Mesenchymal stem cell (in vitro differentiated cells and primary cell): ENCODE data around the gene DEPP1.
A peak's percentile ranks its signal among the peaks of the same experiment; 100 is the strongest.

Experiments used
- DNase-seq: peaks from one replicate; pipeline ENCODE4 v3.0.0-alpha.2; 2013
- H2AFZ ChIP-seq: one replicate; pipeline ENCODE4 v1.6.1; 2013; ENCODE audit warnings: low read depth, mild to moderate bottlenecking, control low read depth, inconsistent platforms, low read length, moderate library complexity
- H2AK5ac ChIP-seq: 2 replicates; pipeline ENCODE4 v1.6.1; 2013; ENCODE audit warnings: low read length, moderate library complexity, mild to moderate bottlenecking, inconsistent platforms; ENCODE audit not compliant: severe bottlenecking
- H2BK120ac ChIP-seq: one replicate; pipeline ENCODE4 v1.6.1; 2013; ENCODE audit warnings: low read depth, mild to moderate bottlenecking, inconsistent platforms, low read length, moderate library complexity
- H2BK12ac ChIP-seq, 2 experiments: one replicate each; pipeline ENCODE4 v1.6.1; 2013; ENCODE audit warnings: inconsistent platforms in 2 of 2, low read length in 2 of 2, mild to moderate bottlenecking in 2 of 2, moderate library complexity in 2 of 2, control low read depth in 1 of 2
- H2BK15ac ChIP-seq: one replicate; pipeline ENCODE4 v1.6.1; 2013; ENCODE audit warnings: mild to moderate bottlenecking, low read depth, inconsistent platforms; ENCODE audit not compliant: poor library complexity, severe bottlenecking
- H2BK5ac ChIP-seq: 2 replicates; pipeline ENCODE4 v1.6.1; 2013; ENCODE audit warnings: low read depth, mild to moderate bottlenecking, low read length, control low read depth, inconsistent platforms; ENCODE audit not compliant: poor library complexity, severe bottlenecking
- H3K14ac ChIP-seq, 2 experiments: one replicate each; pipeline ENCODE4 v1.6.1; 2013; ENCODE audit warnings: inconsistent platforms in 2 of 2, low read length in 2 of 2, control low read depth in 1 of 2, mild to moderate bottlenecking in 1 of 2, moderate library complexity in 1 of 2
- H3K18ac ChIP-seq, 2 experiments: one replicate each; pipeline ENCODE4 v1.6.1; 2013; ENCODE audit warnings: inconsistent platforms in 2 of 2, low read length in 2 of 2, control low read depth in 1 of 2, low read depth in 1 of 2, mild to moderate bottlenecking in 1 of 2
- H3K23ac ChIP-seq, 2 experiments: one replicate each; pipeline ENCODE4 v1.6.1; 2013; ENCODE audit warnings: inconsistent platforms in 2 of 2, low read length in 2 of 2, mild to moderate bottlenecking in 2 of 2, moderate library complexity in 2 of 2, control low read depth in 1 of 2
- H3K27ac ChIP-seq: 2 replicates; pipeline ENCODE4 v1.5.1; 2013; ENCODE audit warnings: mild to moderate bottlenecking, moderate library complexity, low read length, control low read depth, inconsistent platforms; ENCODE audit not compliant: poor library complexity, severe bottlenecking
- H3K27me3 ChIP-seq, 2 experiments: 2 replicates each; pipeline versions ENCODE4 v1.6.1 to v1.7.0; 2013; ENCODE audit warnings: low read length in 2 of 2, mild to moderate bottlenecking in 2 of 2, moderate library complexity in 2 of 2, control low read depth in 1 of 2, inconsistent platforms in 1 of 2; ENCODE audit not compliant: control insufficient read depth in 1 of 2, insufficient read depth in 1 of 2
- H3K36me3 ChIP-seq, 2 experiments: 2 replicates each; pipeline versions ENCODE4 v1.6.1 to v1.7.0; 2013; ENCODE audit warnings: low read length in 2 of 2, control low read depth in 1 of 2, inconsistent platforms in 1 of 2, low read depth in 1 of 2, mild to moderate bottlenecking in 1 of 2; ENCODE audit not compliant: insufficient read depth in 2 of 2, control insufficient read depth in 1 of 2
- H3K4ac ChIP-seq, 2 experiments: one replicate each; pipeline ENCODE4 v1.6.1; 2013; ENCODE audit warnings: inconsistent platforms in 2 of 2, low read length in 2 of 2, mild to moderate bottlenecking in 2 of 2, moderate library complexity in 2 of 2, control low read depth in 1 of 2, low read depth in 1 of 2
- H3K4me1 ChIP-seq: 2 replicates; pipeline ENCODE4 v1.6.1; 2013; ENCODE audit warnings: low read depth, low read length, control low read depth; ENCODE audit not compliant: control insufficient read depth, insufficient read depth
- H3K4me2 ChIP-seq: 2 replicates; pipeline ENCODE4 v1.6.1; 2013; ENCODE audit warnings: low read length, mild to moderate bottlenecking, inconsistent platforms; ENCODE audit not compliant: poor library complexity, severe bottlenecking
- H3K4me3 ChIP-seq, 2 experiments: 2 replicates each; pipeline versions ENCODE4 v1.5.1 to v1.7.0; 2013; ENCODE audit warnings: low read length in 2 of 2, mild to moderate bottlenecking in 2 of 2, control low read depth in 1 of 2, low read depth in 1 of 2; ENCODE audit not compliant: insufficient read depth in 1 of 2
- H3K79me1 ChIP-seq: replicated peaks from 2 replicates; pipeline ENCODE4 v1.6.1; 2013; ENCODE audit warnings: mild to moderate bottlenecking, control low read depth, low read length, inconsistent platforms; ENCODE audit not compliant: poor library complexity, severe bottlenecking
- H3K9ac ChIP-seq: 2 replicates; pipeline ENCODE4 v1.7.0; 2013; ENCODE audit warnings: mild to moderate bottlenecking, low read length, moderate library complexity
- H3K9me3 ChIP-seq: 2 replicates; pipeline ENCODE4 v1.7.0; 2013; ENCODE audit warnings: mild to moderate bottlenecking, low read length; ENCODE audit not compliant: control insufficient read depth
- H4K8ac ChIP-seq: one replicate; pipeline ENCODE4 v1.6.1; 2013; ENCODE audit warnings: inconsistent platforms, mild to moderate bottlenecking, low read length, moderate library complexity
- H4K91ac ChIP-seq: one replicate; pipeline ENCODE4 v1.6.1; 2013; ENCODE audit warnings: mild to moderate bottlenecking, low read length, inconsistent platforms
- WGBS: methylation state at CpG from one replicate; pipeline ENCODE4 v1.1.7; 2013; ENCODE audit warnings: mixed read lengths; 5-methylcytosine and 5-hydroxymethylcytosine counted together

DEPP1 gene

GRCh38 chr10:44981172-44982113 is 2.8 kb upstream of the DEPP1 start:
- Histone ChIP-seq H3K23ac (no peak overlapping the region), H3K79me1 (peaks cover 12% of the 10 kb centered on the region), H3K4me1 (peaks cover 63% of the 10 kb centered on the region), H2AFZ (no peak overlapping the region), H3K4me2 (no peak overlapping the region), H4K8ac (peak overlapping the region; percentile 78), H2AK5ac (peak overlapping the region; percentile 75), H3K4me3 (peak overlapping the region in 1 of 2 experiments; percentile 15), H4K91ac (peak overlapping the region; percentile 98), H3K4ac (peak overlapping the region; percentile 93 to 97), H3K27ac (peak overlapping the region; percentile 95), H3K9ac (peak overlapping the region; percentile 73), H3K14ac (peak overlapping the region in 1 of 2 experiments; percentile 90), H2BK15ac (peak overlapping the region; percentile 82), H3K27me3 (no peaks in the 10 kb centered on the region), H2BK120ac (peak overlapping the region; percentile 69), H3K36me3 (peaks cover 22 to 46% of the 10 kb centered on the region in 2 experiments), H3K18ac (peak overlapping the region; percentile 91 to 96), H2BK12ac (peak overlapping the region; percentile 64 to 98), H3K9me3 (no peaks in the 10 kb centered on the region), H2BK5ac (peak overlapping the region; percentile 73)
- WGBS: 54% methylated on average over 10 of the region's 11 CpGs
- peak; percentile 90 for DNase-seq

GRCh38 chr10:44980309-44981171 is 1.9 kb upstream of the DEPP1 start:
- peaks cover 69% of the 10 kb centered on the region for H3K4me1 ChIP-seq
- peak overlapping the region in 1 of 2 experiments; percentile 90 for H3K14ac ChIP-seq
- H3K9me3 ChIP-seq: no peaks in the 10 kb centered on the region
- H2BK15ac ChIP-seq: no peak overlapping the region
- no peaks in the 10 kb centered on the region for H3K27me3 ChIP-seq
- peak overlapping the region; percentile 74 for H4K8ac ChIP-seq
- H2AFZ ChIP-seq: no peak overlapping the region
- H2BK120ac ChIP-seq: no peak overlapping the region
- no peak overlapping the region for H3K4me3 ChIP-seq
- peak overlapping the region; percentile 60 to 77 for H3K18ac ChIP-seq
- H3K23ac ChIP-seq: no peak overlapping the region
- peak overlapping the region; percentile 73 for H3K9ac ChIP-seq
- no peak overlapping the region for H3K4me2 ChIP-seq
- DNase-seq: no peak
- H2AK5ac ChIP-seq: peak overlapping the region; percentile 53
- H2BK5ac ChIP-seq: no peak overlapping the region
- peak overlapping the region; percentile 95 for H3K27ac ChIP-seq
- peak overlapping the region; percentile 5 for H4K91ac ChIP-seq
- H3K79me1 ChIP-seq: peaks cover 12% of the 10 kb centered on the region
- H3K4ac ChIP-seq: peak overlapping the region in 1 of 2 experiments; percentile 85
- H3K36me3 ChIP-seq: peaks cover 27 to 47% of the 10 kb centered on the region in 2 experiments
- WGBS: 80% methylated on average over 13 of the region's 14 CpGs
- peak overlapping the region in 1 of 2 experiments; percentile 80 for H2BK12ac ChIP-seq

- peak overlapping the region; percentile 65 for H2BK120ac ChIP-seq
- H3K14ac ChIP-seq: peak overlapping the region in 1 of 2 experiments; percentile 94
Measured at GRCh38 chr10:44979281-44980191, 927 bp upstream of the DEPP1 start.

More at GRCh38 chr10:44979281-44980191, 927 bp upstream of the DEPP1 start:
- WGBS: 92% methylated on average over 13 of the region's 13 CpGs
- H2AK5ac ChIP-seq: peak overlapping the region; percentile 69
- no peaks in the 10 kb centered on the region for H3K9me3 ChIP-seq
- H3K4ac ChIP-seq: peak overlapping the region; percentile 56 to 69
- peak overlapping the region; percentile 91 for H3K9ac ChIP-seq
- H3K36me3 ChIP-seq: peaks cover 19 to 40% of the 10 kb centered on the region in 2 experiments
- H3K27ac ChIP-seq: peak overlapping the region; percentile 57
- peak overlapping the region; percentile 33 for H4K8ac ChIP-seq
- H3K4me3 ChIP-seq: peak overlapping the region in 1 of 2 experiments; percentile 88
- peak overlapping the region; percentile 71 for H4K91ac ChIP-seq
- no peaks in the 10 kb centered on the region for H3K27me3 ChIP-seq
- H2BK5ac ChIP-seq: peak overlapping the region; percentile 19
- peak overlapping the region; percentile 87 to 99 for H2BK12ac ChIP-seq
- H3K4me2 ChIP-seq: no peak overlapping the region
- DNase-seq: no peak
- peak overlapping the region; percentile 60 to 93 for H3K18ac ChIP-seq
- H3K4me1 ChIP-seq: peaks cover 67% of the 10 kb centered on the region
- no peak overlapping the region for H2AFZ ChIP-seq
- peak overlapping the region in 1 of 2 experiments; percentile 80 for H3K23ac ChIP-seq
- peaks cover 12% of the 10 kb centered on the region for H3K79me1 ChIP-seq
- H2BK15ac ChIP-seq: peak overlapping the region; percentile 36
